GM23338 (cell line): ENCODE data around the gene CYP2W1. TPM values are rescaled to one million over a fixed set of nuclear protein-coding genes. Genes with fewer than 3 reads are reported as not detected.

Experiments
- ATAC-seq: fragments of 200-7000 bp; cut with Tn5 transposase; 3 replicates; pipeline ENCODE4 v1.9.1; 2020
- DNase-seq: peaks from one replicate; pipeline ENCODE4 v3.0.0-alpha.2; 2015; ENCODE audit warnings: low spot score
- H2AFZ ChIP-seq: fragments of 200-600 bp; sonication (generic); 2 replicates; pipeline ENCODE4 v1.8.0; 2016; ENCODE audit warnings: antibody characterized with exemption, mild to moderate bottlenecking, moderate library complexity
- H3F3A ChIP-seq: fragments of 200-600 bp; sonication (generic); replicated peaks from 2 replicates; pipeline ENCODE4 v1.8.0; 2017; ENCODE audit warnings: antibody characterized with exemption, mixed run types, low read depth
- H3K27ac ChIP-seq: fragments of 200-600 bp; sonication (generic); 2 replicates; pipeline ENCODE4 v1.6.1; 2016; ENCODE audit warnings: low read depth
- H3K27me3 ChIP-seq: fragments of 200-600 bp; sonication (generic); 2 replicates; pipeline ENCODE4 v1.8.0; 2016; ENCODE audit warnings: mild to moderate bottlenecking, mixed run types, moderate library complexity; ENCODE audit not compliant: insufficient read depth
- H3K36me3 ChIP-seq: fragments of 200-600 bp; sonication (generic); 2 replicates; pipeline ENCODE4 v1.8.0; 2016; ENCODE audit warnings: mild to moderate bottlenecking; ENCODE audit not compliant: insufficient read depth
- H3K4me1 ChIP-seq: fragments of 200-600 bp; sonication (generic); 2 replicates; pipeline ENCODE4 v1.8.0; 2016; ENCODE audit warnings: mild to moderate bottlenecking, moderate library complexity; ENCODE audit not compliant: insufficient read depth
- H3K4me2 ChIP-seq: fragments of 200-600 bp; sonication (generic); 2 replicates; pipeline ENCODE4 v1.7.1; 2017; ENCODE audit warnings: mixed run types
- H3K4me3 ChIP-seq: fragments of 200-600 bp; sonication (generic); 2 replicates; pipeline ENCODE4 v1.6.1; 2016; ENCODE audit warnings: mixed run types
- H3K79me2 ChIP-seq: fragments of 200-600 bp; sonication (generic); replicated peaks from 2 replicates; pipeline ENCODE4 v1.8.0; 2017; ENCODE audit warnings: mild to moderate bottlenecking; ENCODE audit not compliant: insufficient read depth
- H3K9me2 ChIP-seq: fragments of 200-600 bp; sonication (generic); 2 replicates; pipeline ENCODE4 v1.8.0; 2017; ENCODE audit not compliant: insufficient read depth
- H4K20me1 ChIP-seq: fragments of 200-600 bp; sonication (generic); replicated peaks from 2 replicates; pipeline ENCODE4 v1.8.0; 2017; ENCODE audit warnings: mild to moderate bottlenecking; ENCODE audit not compliant: insufficient read depth
- H3K27ac Mint-ChIP-seq: 2 replicates; pipeline ENCODE4 v1.8.0; 2020; ENCODE audit warnings: inconsistent platforms, mild to moderate bottlenecking, moderate library complexity, mixed read lengths
- H3K27me3 Mint-ChIP-seq: 3 replicates; pipeline ENCODE4 v1.8.0; 2022; ENCODE audit warnings: low read depth, mild to moderate bottlenecking, moderate library complexity, mixed read lengths, inconsistent platforms; ENCODE audit not compliant: insufficient read depth, poor library complexity
- H3K36me3 Mint-ChIP-seq: 3 replicates; pipeline ENCODE4 v1.8.0; 2021; ENCODE audit warnings: low read depth, mild to moderate bottlenecking, inconsistent platforms, moderate library complexity, mixed read lengths
- H3K4me1 Mint-ChIP-seq: 3 replicates; pipeline ENCODE4 v1.8.0; 2020; ENCODE audit warnings: mild to moderate bottlenecking, inconsistent platforms, mixed read lengths
- H3K4me3 Mint-ChIP-seq: 3 replicates; pipeline ENCODE4 v1.8.0; 2021; ENCODE audit warnings: moderate library complexity, mild to moderate bottlenecking, inconsistent platforms, mixed read lengths
- H3K9me3 Mint-ChIP-seq: 3 replicates; pipeline ENCODE4 v1.8.0; 2020; ENCODE audit warnings: moderate library complexity, mild to moderate bottlenecking, inconsistent platforms, mixed read lengths
- CREB1 ChIP-seq: fragments of 250-450 bp; sonication (Bioruptor Pico); IDR thresholded peaks from 2 replicates; pipeline ENCODE4 v1.5.0; 2020; ENCODE audit warnings: low read depth, mild to moderate bottlenecking, moderate library complexity
- EZH2phosphoT487 ChIP-seq: fragments of 200-600 bp; sonication (generic); IDR thresholded peaks from one replicate; pipeline ENCODE4 v1.8.1; 2018; ENCODE audit warnings: antibody characterized with exemption; ENCODE audit not compliant: unreplicated experiment
- JUNB ChIP-seq: IDR thresholded peaks from one replicate; pipeline ENCODE4 v1.6.1; 2016; ENCODE audit warnings: antibody characterized with exemption; ENCODE audit not compliant: unreplicated experiment
- POLR2AphosphoS5 ChIP-seq: IDR thresholded peaks from 2 replicates; pipeline ENCODE4 v1.6.1; 2016; ENCODE audit warnings: antibody characterized with exemption, low read depth
- STAT1 ChIP-seq: IDR thresholded peaks from one replicate; pipeline ENCODE4 v1.6.1; 2016; ENCODE audit warnings: antibody characterized with exemption; ENCODE audit not compliant: unreplicated experiment
- ZNF331 ChIP-seq: fragments of 250-450 bp; sonication (Bioruptor Pico); IDR thresholded peaks from 2 replicates; pipeline ENCODE4 v1.5.0; 2020; ENCODE audit warnings: low read depth, mild to moderate bottlenecking, moderate library complexity
- ZNF462 ChIP-seq: fragments of 250-450 bp; sonication (Bioruptor Pico); IDR thresholded peaks from 2 replicates; pipeline ENCODE4 v1.5.0; 2020; ENCODE audit warnings: mild to moderate bottlenecking, moderate library complexity
- polyA plus RNA-seq: library from polyadenylated mRNA; unstranded; fragments of >200 nt; fragmentation: Nextera tagmentation; extraction: Ambion mirVana; gene quantifications from 2 replicates; pipeline ENCODE4 v1.2.1, GENCODE V29; 2016
- total RNA-seq: library from RNA; depleted of rRNA; stranded (reverse); fragments of >200 nt; shearing (Covaris generic); gene quantifications from 2 replicates; pipeline ENCODE4 v1.2.3, GENCODE V29; 2014
- TF ChIP-seq, protein P1 (sequence below): IDR thresholded peaks from one replicate; pipeline ENCODE4 v1.6.1; 2018; ENCODE audit warnings: antibody characterized with exemption; ENCODE audit not compliant: unreplicated experiment

The CYP2W1 gene
- total and polyA plus RNA-seq, 2 experiments from 2014 or later: not detected

- Histone ChIP-seq H3K9me2 (no peaks in the 10 kb centered on the region), H3K27me3 (no peaks in the 10 kb centered on the region), H3K79me2 (0 out of 2 replicates have a peak, but pooled peaks cover 9% of the 10 kb centered on the region), H3F3A (no peaks in the 10 kb centered on the region), H3K27ac (no peak overlapping the region), H4K20me1 (peaks cover 11% of the 10 kb centered on the region; the same call in 1 of the 2 replicates), H3K4me2 (no peak overlapping the region), H3K4me1 (no peaks in the 10 kb centered on the region), H3K36me3 (no peaks in the 10 kb centered on the region), H2AFZ (no peak overlapping the region), H3K4me3 (no peak overlapping the region)
- Mint-ChIP-seq H3K27ac (no peak overlapping the region), H3K4me3 (no peak overlapping the region), H3K4me1 (no peaks in the 10 kb centered on the region), H3K36me3 (peaks cover 5% of the 10 kb centered on the region), H3K27me3 (peaks cover 8% of the 10 kb centered on the region), H3K9me3 (no peaks in the 10 kb centered on the region; the same call in 2 of the 3 replicates)
- TF ChIP-seq POLR2AphosphoS5 (no peak), CREB1 (CRISPR knock-in tag) (no peak), STAT1 (no peak), EZH2phosphoT487 (no peak), JUNB (no peak), ZNF331 (CRISPR knock-in tag) (no peak)
- TF ChIP-seq, protein P1, sequence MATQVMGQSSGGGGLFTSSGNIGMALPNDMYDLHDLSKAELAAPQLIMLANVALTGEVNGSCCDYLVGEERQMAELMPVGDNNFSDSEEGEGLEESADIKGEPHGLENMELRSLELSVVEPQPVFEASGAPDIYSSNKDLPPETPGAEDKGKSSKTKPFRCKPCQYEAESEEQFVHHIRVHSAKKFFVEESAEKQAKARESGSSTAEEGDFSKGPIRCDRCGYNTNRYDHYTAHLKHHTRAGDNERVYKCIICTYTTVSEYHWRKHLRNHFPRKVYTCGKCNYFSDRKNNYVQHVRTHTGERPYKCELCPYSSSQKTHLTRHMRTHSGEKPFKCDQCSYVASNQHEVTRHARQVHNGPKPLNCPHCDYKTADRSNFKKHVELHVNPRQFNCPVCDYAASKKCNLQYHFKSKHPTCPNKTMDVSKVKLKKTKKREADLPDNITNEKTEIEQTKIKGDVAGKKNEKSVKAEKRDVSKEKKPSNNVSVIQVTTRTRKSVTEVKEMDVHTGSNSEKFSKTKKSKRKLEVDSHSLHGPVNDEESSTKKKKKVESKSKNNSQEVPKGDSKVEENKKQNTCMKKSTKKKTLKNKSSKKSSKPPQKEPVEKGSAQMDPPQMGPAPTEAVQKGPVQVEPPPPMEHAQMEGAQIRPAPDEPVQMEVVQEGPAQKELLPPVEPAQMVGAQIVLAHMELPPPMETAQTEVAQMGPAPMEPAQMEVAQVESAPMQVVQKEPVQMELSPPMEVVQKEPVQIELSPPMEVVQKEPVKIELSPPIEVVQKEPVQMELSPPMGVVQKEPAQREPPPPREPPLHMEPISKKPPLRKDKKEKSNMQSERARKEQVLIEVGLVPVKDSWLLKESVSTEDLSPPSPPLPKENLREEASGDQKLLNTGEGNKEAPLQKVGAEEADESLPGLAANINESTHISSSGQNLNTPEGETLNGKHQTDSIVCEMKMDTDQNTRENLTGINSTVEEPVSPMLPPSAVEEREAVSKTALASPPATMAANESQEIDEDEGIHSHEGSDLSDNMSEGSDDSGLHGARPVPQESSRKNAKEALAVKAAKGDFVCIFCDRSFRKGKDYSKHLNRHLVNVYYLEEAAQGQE: no peak
- ATAC-seq (no peak), DNase-seq (no peak)
Observed at GRCh38 chr7:1014681-1015080, 31.7 kb downstream of the CYP2W1 start.

DNA sequence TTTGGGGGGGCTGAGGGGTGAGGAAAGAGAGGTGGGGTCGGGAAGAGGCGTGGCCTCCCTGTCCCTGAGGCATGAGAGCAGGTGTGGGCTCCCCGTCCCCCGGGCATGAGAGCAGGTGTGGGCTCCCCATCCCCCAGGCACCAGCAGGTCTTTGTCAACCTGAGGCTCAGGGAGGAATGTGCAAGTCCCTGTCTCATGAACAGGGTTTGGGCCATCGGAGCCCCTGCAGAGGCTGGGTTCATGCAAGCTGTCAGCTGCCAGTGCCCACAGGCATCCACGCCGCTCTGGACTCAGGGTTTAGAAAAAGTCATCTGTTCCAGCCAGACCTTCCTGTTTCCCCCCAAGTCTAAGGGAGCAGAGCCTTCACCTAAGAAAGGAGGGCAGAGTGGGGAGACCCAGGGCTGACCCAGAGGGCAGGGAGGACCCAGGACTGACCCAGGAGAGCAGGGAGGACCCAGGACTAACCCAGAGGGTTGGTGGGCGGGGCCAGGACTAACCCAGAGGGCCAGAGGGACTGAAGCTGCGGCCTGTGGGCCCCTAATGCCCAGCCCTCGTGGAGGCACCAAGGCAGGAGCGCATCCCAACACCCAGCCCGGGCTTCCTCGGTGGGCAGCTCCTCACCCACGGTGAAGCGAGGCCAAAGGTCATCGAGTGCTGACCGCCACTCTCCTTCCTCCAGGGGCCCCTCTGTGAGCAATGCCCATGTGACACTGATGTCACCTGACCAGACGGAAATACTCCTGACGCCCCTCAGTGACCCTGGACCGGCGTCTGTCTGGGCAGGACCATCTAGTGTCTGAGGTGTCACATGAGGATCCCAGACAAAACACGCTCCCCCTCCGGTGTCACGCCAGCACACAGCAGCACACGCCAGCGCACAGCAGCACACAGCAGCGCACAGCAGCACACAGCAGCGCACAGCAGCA lies 32.5 kb downstream of the CYP2W1 start:
- H3F3A ChIP-seq: no peaks in the 10 kb centered on the region
- Mint-ChIP-seq H3K27me3 (peaks cover 5% of the 10 kb centered on the region), H3K9me3 (no peaks in the 10 kb centered on the region; the same call in 2 of the 3 replicates), H3K4me3 (no peak overlapping the region), H3K27ac (no peak overlapping the region), H3K4me1 (no peaks in the 10 kb centered on the region), H3K36me3 (peaks cover 5% of the 10 kb centered on the region; the same call in 2 of the 3 replicates)
- H3K4me2 ChIP-seq: no peak overlapping the region
- DNase-seq: no peak
- no peaks in the 10 kb centered on the region for H3K4me1 ChIP-seq
- no peaks in the 10 kb centered on the region for H3K9me2 ChIP-seq
- no peak overlapping the region for H3K27ac ChIP-seq
- H3K79me2 ChIP-seq: 0 out of 2 replicates have a peak, but pooled peaks cover 9% of the 10 kb centered on the region
- no peak overlapping the region for H2AFZ ChIP-seq
- H4K20me1 ChIP-seq: peaks cover 11% of the 10 kb centered on the region; the same call in 1 of the 2 replicates
- no peak overlapping the region for H3K4me3 ChIP-seq
- no peaks in the 10 kb centered on the region for H3K36me3 ChIP-seq
- no peak for ATAC-seq
- H3K27me3 ChIP-seq: no peaks in the 10 kb centered on the region
- TF ChIP-seq POLR2AphosphoS5: no peak
- TF ChIP-seq ZNF462 (CRISPR knock-in tag): no peak
